ENCODE results near the gene FYCO1. TPM values are rescaled to one million over a fixed set of nuclear protein-coding genes. Genes with fewer than 3 reads are reported as not detected.

Gene FYCO1
- total RNA-seq, 1 experiment from 2014 or later, result 10.9 TPM

DNA sequence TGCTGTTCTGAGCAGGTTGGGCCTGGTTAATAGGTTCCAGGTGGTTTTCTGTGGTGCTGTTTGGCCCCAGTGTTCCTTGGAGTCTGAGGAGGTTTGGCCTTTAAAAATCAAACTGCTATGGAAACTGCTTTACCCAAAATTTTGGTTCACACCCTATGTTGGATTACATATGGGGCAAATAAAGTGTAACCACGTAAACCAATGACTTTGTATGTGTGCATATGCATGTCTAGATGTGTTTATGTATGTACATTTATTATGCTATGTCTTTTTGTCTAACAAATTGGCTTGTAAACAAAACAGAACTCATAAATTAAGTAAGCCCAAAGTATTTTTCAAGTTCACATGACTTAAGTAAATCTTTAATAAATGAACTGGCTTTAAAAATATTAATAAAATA lies 40.6 kb upstream of the FYCO1 start:
- H3K4me3 ChIP-seq (ENCODE audit: low read depth, low read length), result no peak overlapping the region
- H3K27me3 Mint-ChIP-seq (ENCODE audit: insufficient read depth, unreplicated experiment), result no peaks in the 10 kb centered on the region
- TF ChIP-seq, protein P1, sequence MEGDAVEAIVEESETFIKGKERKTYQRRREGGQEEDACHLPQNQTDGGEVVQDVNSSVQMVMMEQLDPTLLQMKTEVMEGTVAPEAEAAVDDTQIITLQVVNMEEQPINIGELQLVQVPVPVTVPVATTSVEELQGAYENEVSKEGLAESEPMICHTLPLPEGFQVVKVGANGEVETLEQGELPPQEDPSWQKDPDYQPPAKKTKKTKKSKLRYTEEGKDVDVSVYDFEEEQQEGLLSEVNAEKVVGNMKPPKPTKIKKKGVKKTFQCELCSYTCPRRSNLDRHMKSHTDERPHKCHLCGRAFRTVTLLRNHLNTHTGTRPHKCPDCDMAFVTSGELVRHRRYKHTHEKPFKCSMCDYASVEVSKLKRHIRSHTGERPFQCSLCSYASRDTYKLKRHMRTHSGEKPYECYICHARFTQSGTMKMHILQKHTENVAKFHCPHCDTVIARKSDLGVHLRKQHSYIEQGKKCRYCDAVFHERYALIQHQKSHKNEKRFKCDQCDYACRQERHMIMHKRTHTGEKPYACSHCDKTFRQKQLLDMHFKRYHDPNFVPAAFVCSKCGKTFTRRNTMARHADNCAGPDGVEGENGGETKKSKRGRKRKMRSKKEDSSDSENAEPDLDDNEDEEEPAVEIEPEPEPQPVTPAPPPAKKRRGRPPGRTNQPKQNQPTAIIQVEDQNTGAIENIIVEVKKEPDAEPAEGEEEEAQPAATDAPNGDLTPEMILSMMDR (IDR thresholded peaks at IDR 0.05; ENCODE audit: insufficient read depth in 1 of 2, low read depth in 1 of 2, low read length in 1 of 2, severe bottlenecking in 1 of 2, unreplicated experiment in 1 of 2), result no peak
- H3K36me3 Mint-ChIP-seq (ENCODE audit: insufficient read depth, unreplicated experiment), result no peaks in the 10 kb centered on the region
- no peaks in the 10 kb centered on the region for H3K4me1 Mint-ChIP-seq (ENCODE audit: low read depth, unreplicated experiment)
- no peak for DNase-seq
- no peak overlapping the region for H3K4me3 Mint-ChIP-seq (ENCODE audit: unreplicated experiment)
- no peaks in the 10 kb centered on the region for H3K27me3 ChIP-seq (replicated peaks; ENCODE audit: control insufficient read depth, insufficient read depth, low read length)
- ChIA-PET CTCF (no interaction called here), POLR2A (no interaction called here)
- no peaks in the 10 kb centered on the region for H3K9me3 ChIP-seq
- no peaks in the 10 kb centered on the region for H3K36me3 ChIP-seq (ENCODE audit: control insufficient read depth, insufficient read depth, low read length)
- H3K4me1 ChIP-seq, result no peaks in the 10 kb centered on the region
- BruUV-seq (replicated peaks), result no TSS peak
- intact Hi-C loops (cut with micrococcal nuclease; ENCODE audit: unreplicated experiment), result no loop called here
- H3K27ac Mint-ChIP-seq (ENCODE audit: unreplicated experiment), result no peak overlapping the region
- H3K9me3 Mint-ChIP-seq (ENCODE audit: unreplicated experiment), result no peaks in the 10 kb centered on the region

DNA sequence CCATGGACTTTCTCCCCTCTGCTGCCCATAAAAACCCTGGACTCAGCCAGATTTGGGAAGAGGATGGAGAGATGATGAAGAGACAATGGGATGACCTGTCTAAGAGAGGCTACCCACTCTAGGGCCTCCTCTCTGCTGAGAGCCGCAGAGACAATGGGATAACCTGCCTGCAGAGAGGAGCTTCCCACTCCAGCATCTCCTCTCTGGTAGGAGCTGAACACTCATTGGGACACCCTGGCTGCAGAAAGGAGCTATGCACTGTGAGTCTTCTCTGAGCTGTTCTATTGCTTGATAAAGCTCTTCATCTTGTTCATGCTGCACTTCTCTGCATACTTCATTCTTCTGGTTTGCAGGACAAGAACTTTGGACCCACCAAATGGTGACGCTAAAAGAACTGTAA lies 36.1 kb upstream of the FYCO1 start:
- H3K4me3 Mint-ChIP-seq (ENCODE audit: unreplicated experiment), result no peak overlapping the region
- DNase-seq, result no peak
- H3K36me3 ChIP-seq (ENCODE audit: control insufficient read depth, insufficient read depth, low read length), result no peaks in the 10 kb centered on the region
- H3K27me3 ChIP-seq (replicated peaks; ENCODE audit: control insufficient read depth, insufficient read depth, low read length), result no peaks in the 10 kb centered on the region
- H3K27me3 Mint-ChIP-seq (ENCODE audit: insufficient read depth, unreplicated experiment), result no peaks in the 10 kb centered on the region
- peaks cover 26% of the 10 kb centered on the region for H3K9me3 Mint-ChIP-seq (ENCODE audit: unreplicated experiment)
- intact Hi-C loops (cut with micrococcal nuclease; ENCODE audit: unreplicated experiment), result no loop called here
- H3K4me1 Mint-ChIP-seq (ENCODE audit: low read depth, unreplicated experiment), result no peaks in the 10 kb centered on the region
- ChIA-PET POLR2A (no interaction called here), CTCF (no interaction called here)
- H3K9me3 ChIP-seq, result peaks cover 4% of the 10 kb centered on the region
- no TSS peak for BruUV-seq (replicated peaks)
- no peak overlapping the region for H3K4me3 ChIP-seq (ENCODE audit: low read depth, low read length)
- no peak overlapping the region for H3K27ac Mint-ChIP-seq (ENCODE audit: unreplicated experiment)
- TF ChIP-seq, protein P1 (IDR thresholded peaks at IDR 0.05; ENCODE audit: insufficient read depth in 1 of 2, low read depth in 1 of 2, low read length in 1 of 2, severe bottlenecking in 1 of 2, unreplicated experiment in 1 of 2), result no peak
- no peaks in the 10 kb centered on the region for H3K4me1 ChIP-seq
- no peaks in the 10 kb centered on the region for H3K36me3 Mint-ChIP-seq (ENCODE audit: insufficient read depth, unreplicated experiment)

DNA sequence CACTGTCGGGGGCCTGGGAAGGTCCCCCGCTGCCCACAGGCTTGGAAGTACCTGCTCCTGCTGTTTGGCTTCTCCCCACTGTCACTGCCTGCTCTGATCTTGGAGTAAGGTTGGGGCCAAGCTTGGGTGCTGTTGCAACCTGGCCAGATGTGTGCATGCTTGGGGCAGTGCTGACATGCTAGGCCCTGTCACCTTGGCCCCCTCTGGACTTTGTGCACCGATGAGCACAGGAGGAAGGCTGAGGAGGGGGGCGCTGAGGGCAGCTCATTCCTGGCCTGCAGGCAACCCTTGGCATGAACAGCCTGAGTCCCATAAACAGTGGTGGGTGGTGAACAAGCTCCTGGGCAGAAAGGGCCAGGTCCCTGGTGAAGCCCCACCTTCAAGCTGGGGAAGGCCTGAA lies 35.6 kb upstream of the FYCO1 start:
- CTCF ChIA-PET, result no interaction called here
- H3K27me3 ChIP-seq (replicated peaks; ENCODE audit: control insufficient read depth, insufficient read depth, low read length), result no peaks in the 10 kb centered on the region
- POLR2A ChIA-PET, result no interaction called here

More for the DNA sequence above, 35.6 kb upstream of the FYCO1 start:
- H3K9me3 ChIP-seq, result peaks cover 4% of the 10 kb centered on the region
- DNase-seq, result no peak
- intact Hi-C loops (cut with micrococcal nuclease; ENCODE audit: unreplicated experiment), result no loop called here
- no peaks in the 10 kb centered on the region for H3K4me1 ChIP-seq
- no peaks in the 10 kb centered on the region for H3K36me3 ChIP-seq (ENCODE audit: control insufficient read depth, insufficient read depth, low read length)
- peaks cover 26% of the 10 kb centered on the region for H3K9me3 Mint-ChIP-seq (ENCODE audit: unreplicated experiment)
- no peak overlapping the region for H3K4me3 Mint-ChIP-seq (ENCODE audit: unreplicated experiment)
- no peak overlapping the region for H3K27ac Mint-ChIP-seq (ENCODE audit: unreplicated experiment)
- TF ChIP-seq, protein P1 (IDR thresholded peaks at IDR 0.05; ENCODE audit: insufficient read depth in 1 of 2, low read depth in 1 of 2, low read length in 1 of 2, severe bottlenecking in 1 of 2, unreplicated experiment in 1 of 2), result no peak
- no peaks in the 10 kb centered on the region for H3K4me1 Mint-ChIP-seq (ENCODE audit: low read depth, unreplicated experiment)
- H3K36me3 Mint-ChIP-seq (ENCODE audit: insufficient read depth, unreplicated experiment), result no peaks in the 10 kb centered on the region
- H3K27me3 Mint-ChIP-seq (ENCODE audit: insufficient read depth, unreplicated experiment), result no peaks in the 10 kb centered on the region
- BruUV-seq (replicated peaks), result no TSS peak
- no peak overlapping the region for H3K4me3 ChIP-seq (ENCODE audit: low read depth, low read length)
